HG03064 (cell line): ENCODE measurements around the gene MYRIP.

ENCODE experiments used
- ATAC-seq: cut with Tn5 transposase; IDR thresholded peaks from one replicate; pipeline ENCODE4 v1.9.1; 2021; ENCODE audit warnings: low read depth; ENCODE audit not compliant: unreplicated experiment

MYRIP gene

GRCh38 chr3:39961230-39961629 lies 151.8 kb downstream of the MYRIP start:
- no peak for ATAC-seq

- ATAC-seq = no peak
Measured at GRCh38 chr3:39962581-39962980, 153.2 kb downstream of the MYRIP start.

GRCh38 chr3:39965461-39965860 lies 156.1 kb downstream of the MYRIP start:
- ATAC-seq = no peak

- ATAC-seq = no peak
Measured at GRCh38 chr3:39965997-39966396, 156.6 kb downstream of the MYRIP start.

GRCh38 chr3:39970982-39971381 lies 161.6 kb downstream of the MYRIP start:
- no peak for ATAC-seq

- no peak for ATAC-seq
Measured at GRCh38 chr3:39971559-39972031, 162.2 kb downstream of the MYRIP start.

- no peak for ATAC-seq
Measured at GRCh38 chr3:39972508-39972907, 163.1 kb downstream of the MYRIP start.

GRCh38 chr3:39977058-39977794 lies 167.8 kb downstream of the MYRIP start:
- ATAC-seq = no peak

GRCh38 chr3:39978308-39978707 lies 168.9 kb downstream of the MYRIP start:
- ATAC-seq = no peak

- no peak for ATAC-seq
Measured at GRCh38 chr3:39980058-39980457, 170.6 kb downstream of the MYRIP start.

GRCh38 chr3:39980781-39981180 lies 171.4 kb downstream of the MYRIP start:
- ATAC-seq = no peak

- ATAC-seq = no peak
Measured at GRCh38 chr3:39981547-39982184, 172.3 kb downstream of the MYRIP start.

GRCh38 chr3:39982665-39983357 lies 173.4 kb downstream of the MYRIP start:
- ATAC-seq = no peak

- ATAC-seq = no peak
Measured at GRCh38 chr3:39989746-39990145, 180.3 kb downstream of the MYRIP start.

GRCh38 chr3:39990532-39990931 lies 181.1 kb downstream of the MYRIP start:
- no peak for ATAC-seq

GRCh38 chr3:40008796-40009195 lies 199.4 kb downstream of the MYRIP start:
- no peak for ATAC-seq

GRCh38 chr3:40009991-40010390 lies 200.6 kb downstream of the MYRIP start:
- ATAC-seq = no peak

GRCh38 chr3:40012381-40012780 lies 203.0 kb downstream of the MYRIP start:
- no peak for ATAC-seq

GRCh38 chr3:40016391-40016790 lies 207.0 kb downstream of the MYRIP start:
- ATAC-seq = no peak

GRCh38 chr3:40018369-40018768 lies 209.0 kb downstream of the MYRIP start:
- ATAC-seq = no peak

GRCh38 chr3:40019376-40019775 lies 210.0 kb downstream of the MYRIP start:
- ATAC-seq = no peak

GRCh38 chr3:40020689-40021088 lies 211.3 kb downstream of the MYRIP start:
- no peak for ATAC-seq
